AG09319 (cell line): Measurements from ENCODE around the gene OGFR.

Experiments used
- DNase-seq: peaks from one replicate; pipeline ENCODE4 v3.0.0-alpha.2; 2010; ENCODE audit warnings: low read depth; ENCODE audit errors: extremely low read depth
- TF ChIP-seq, protein P1 (sequence below): IDR thresholded peaks from 2 replicates; pipeline ENCODE4 v1.5.1; 2011; ENCODE audit warnings: low read depth, mild to moderate bottlenecking, inconsistent platforms, low read length, moderate library complexity

OGFR gene

DNA sequence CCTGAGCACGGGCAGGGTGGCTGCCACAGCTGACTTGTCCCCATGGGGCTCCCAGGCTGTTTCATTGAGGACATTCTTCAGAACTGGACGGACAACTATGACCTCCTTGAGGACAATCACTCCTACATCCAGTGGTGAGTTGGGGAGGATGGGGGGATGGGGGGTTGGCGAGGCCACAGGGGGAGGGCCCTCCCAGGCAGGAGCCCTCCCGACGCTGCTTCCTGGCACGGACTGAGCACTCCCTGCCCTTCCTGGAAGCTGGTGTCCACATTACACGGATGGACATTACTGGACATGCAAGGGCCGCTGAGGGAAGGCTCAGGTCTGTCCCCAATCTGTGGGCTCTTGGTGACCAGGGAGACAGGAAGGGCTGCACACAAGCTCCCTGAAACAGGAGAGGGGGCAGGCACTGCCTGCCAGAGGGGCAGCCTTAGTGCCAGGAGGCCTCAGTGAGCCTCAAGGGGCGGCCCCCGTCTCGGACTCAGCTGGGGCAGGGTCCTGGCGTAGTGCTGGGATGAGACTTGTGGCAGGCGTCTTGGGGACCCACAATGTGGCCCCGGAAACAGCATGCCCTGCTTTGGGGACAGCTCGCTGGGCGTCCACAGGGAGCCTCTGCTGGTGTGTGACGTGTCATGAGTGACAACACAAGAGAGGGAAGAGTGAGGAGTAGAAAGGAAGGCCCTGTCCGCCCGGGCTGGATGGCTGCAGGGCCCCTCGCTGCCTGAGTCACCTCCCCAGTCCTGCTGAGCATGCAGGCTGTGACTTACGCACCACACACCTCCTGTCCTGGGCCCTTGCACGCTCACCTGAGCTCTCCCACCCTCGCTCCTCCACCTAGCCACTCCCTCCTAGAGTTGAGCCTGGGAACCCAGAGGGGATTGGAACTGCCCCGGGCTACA is 5.1 kb downstream of the OGFR start:
- TF ChIP-seq, protein P1, sequence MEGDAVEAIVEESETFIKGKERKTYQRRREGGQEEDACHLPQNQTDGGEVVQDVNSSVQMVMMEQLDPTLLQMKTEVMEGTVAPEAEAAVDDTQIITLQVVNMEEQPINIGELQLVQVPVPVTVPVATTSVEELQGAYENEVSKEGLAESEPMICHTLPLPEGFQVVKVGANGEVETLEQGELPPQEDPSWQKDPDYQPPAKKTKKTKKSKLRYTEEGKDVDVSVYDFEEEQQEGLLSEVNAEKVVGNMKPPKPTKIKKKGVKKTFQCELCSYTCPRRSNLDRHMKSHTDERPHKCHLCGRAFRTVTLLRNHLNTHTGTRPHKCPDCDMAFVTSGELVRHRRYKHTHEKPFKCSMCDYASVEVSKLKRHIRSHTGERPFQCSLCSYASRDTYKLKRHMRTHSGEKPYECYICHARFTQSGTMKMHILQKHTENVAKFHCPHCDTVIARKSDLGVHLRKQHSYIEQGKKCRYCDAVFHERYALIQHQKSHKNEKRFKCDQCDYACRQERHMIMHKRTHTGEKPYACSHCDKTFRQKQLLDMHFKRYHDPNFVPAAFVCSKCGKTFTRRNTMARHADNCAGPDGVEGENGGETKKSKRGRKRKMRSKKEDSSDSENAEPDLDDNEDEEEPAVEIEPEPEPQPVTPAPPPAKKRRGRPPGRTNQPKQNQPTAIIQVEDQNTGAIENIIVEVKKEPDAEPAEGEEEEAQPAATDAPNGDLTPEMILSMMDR = no peak
- no peak for DNase-seq

DNA sequence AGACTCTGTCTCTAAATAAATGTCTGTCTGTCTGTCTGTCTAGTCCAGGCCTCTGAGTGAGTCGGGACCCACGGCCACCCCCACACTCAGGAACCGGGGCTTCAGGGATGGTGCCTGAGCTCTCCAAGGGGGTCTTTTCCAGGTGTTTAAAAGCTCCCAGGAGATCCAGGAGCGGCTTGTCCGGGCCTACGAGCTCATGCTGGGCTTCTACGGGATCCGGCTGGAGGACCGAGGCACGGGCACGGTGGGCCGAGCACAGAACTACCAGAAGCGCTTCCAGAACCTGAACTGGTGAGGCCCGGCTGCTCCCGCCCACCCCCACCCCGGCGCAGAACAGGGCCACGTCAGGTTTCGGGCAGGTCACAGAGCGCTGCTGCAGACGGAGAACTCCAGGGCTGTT is 6.7 kb downstream of the OGFR start:
- no peak for DNase-seq
- TF ChIP-seq, protein P1 = no peak

DNA sequence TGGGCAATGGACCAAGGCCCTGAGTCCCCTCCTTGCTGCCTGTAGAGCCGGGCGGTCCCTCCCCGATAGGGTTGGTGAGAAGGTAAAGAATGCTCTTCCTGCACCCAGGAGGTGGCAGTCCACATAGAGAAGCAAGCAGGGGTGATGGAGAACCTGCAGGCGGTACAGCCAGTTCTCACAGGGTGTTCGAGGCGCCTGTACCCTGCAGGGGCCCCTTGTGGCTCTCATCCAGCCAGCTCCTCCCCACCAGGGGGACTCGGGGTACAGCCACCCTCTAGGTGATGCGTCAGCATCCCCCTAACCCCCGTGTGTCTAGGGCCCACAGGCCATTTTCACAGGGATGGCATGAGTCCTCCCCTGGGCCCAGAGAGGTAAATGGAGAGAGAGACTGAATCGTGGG is 7.1 kb downstream of the OGFR start:
- TF ChIP-seq, protein P1 = no peak
- DNase-seq = no peak

DNA sequence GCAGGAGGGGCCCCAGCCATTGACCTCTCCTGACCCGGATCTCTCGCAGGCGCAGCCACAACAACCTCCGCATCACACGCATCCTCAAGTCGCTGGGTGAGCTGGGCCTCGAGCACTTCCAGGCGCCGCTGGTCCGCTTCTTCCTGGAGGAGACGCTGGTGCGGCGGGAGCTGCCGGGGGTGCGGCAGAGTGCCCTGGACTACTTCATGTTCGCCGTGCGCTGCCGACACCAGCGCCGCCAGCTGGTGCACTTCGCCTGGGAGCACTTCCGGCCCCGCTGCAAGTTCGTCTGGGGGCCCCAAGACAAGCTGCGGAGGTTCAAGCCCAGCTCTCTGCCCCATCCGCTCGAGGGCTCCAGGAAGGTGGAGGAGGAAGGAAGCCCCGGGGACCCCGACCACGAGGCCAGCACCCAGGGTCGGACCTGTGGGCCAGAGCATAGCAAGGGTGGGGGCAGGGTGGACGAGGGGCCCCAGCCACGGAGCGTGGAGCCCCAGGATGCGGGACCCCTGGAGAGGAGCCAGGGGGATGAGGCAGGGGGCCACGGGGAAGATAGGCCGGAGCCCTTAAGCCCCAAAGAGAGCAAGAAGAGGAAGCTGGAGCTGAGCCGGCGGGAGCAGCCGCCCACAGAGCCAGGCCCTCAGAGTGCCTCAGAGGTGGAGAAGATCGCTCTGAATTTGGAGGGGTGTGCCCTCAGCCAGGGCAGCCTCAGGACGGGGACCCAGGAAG is 7.7 kb downstream of the OGFR start:
- DNase-seq = no peak
- TF ChIP-seq, protein P1 = no peak

DNA sequence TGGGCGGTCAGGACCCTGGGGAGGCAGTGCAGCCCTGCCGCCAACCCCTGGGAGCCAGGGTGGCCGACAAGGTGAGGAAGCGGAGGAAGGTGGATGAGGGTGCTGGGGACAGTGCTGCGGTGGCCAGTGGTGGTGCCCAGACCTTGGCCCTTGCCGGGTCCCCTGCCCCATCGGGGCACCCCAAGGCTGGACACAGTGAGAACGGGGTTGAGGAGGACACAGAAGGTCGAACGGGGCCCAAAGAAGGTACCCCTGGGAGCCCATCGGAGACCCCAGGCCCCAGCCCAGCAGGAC is 8.2 kb downstream of the OGFR start:
- no peak for DNase-seq
- TF ChIP-seq, protein P1 = no peak

DNA sequence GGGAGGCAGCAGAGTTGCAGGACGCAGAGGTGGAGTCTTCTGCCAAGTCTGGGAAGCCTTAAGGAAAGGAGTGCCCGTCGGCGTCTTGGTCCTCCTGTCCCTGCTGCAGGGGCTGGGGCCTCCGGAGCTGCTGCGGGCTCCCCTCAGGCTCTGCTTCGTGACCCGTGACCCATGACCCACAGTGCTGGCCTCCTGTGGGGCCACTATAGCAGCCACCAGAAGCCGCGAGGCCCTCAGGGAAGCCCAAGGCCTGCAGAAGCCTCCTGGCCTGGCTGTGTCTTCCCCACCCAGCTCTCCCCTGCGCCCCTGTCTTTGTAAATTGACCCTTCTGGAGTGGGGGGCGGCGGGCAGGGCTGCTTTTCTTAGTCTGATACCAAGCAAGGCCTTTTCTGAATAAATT is 9.0 kb downstream of the OGFR start:
- TF ChIP-seq, protein P1 = no peak
- no peak for DNase-seq

DNA sequence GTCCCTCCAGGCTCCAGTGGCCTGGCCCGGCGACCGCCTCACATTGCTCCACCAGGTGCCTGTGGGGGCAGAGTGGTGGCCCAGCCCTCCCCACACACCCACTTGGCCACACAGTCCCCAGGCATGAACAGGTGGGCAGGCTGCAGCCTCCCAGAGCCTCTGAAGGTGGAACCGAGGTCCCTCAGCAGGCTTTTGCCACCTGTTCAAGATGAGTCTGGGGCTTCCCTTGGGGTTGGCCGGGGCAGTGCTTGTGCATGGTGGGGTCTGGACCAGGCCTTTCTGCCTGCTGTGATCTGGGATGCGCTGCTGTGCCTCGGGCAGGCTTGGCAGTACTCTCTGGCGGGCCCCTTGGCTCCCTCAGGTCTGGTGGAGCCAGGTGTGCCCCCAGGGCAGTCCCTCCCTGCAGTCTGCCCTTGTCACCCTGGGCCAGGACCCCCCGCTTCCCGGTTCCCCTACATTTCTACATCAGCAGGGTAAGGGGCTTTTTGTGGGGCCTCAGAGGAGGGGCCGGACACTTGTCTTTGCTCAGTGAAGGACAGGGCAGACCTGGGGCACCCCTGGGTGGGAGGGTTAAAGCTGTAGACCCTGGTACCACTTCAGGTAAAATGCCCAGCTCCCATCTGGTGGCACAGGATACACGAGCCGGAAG is 9.5 kb downstream of the OGFR start:
- TF ChIP-seq, protein P1 = no peak
- no peak for DNase-seq
